IPS DF 4.7 (cell line): ENCODE results near the gene EXOC3L4.
"Not testable (repeated sequence)": the region's sequence is repeated elsewhere in the genome, so short reads cannot be mapped to it uniquely, and the experiment has no call there.

Experiments
- DNase-seq: peaks from one replicate; pipeline ENCODE4 v3.0.0-alpha.2; 2013; ENCODE audit warnings: low spot score; ENCODE audit errors: extremely low read depth

Gene EXOC3L4

DNA sequence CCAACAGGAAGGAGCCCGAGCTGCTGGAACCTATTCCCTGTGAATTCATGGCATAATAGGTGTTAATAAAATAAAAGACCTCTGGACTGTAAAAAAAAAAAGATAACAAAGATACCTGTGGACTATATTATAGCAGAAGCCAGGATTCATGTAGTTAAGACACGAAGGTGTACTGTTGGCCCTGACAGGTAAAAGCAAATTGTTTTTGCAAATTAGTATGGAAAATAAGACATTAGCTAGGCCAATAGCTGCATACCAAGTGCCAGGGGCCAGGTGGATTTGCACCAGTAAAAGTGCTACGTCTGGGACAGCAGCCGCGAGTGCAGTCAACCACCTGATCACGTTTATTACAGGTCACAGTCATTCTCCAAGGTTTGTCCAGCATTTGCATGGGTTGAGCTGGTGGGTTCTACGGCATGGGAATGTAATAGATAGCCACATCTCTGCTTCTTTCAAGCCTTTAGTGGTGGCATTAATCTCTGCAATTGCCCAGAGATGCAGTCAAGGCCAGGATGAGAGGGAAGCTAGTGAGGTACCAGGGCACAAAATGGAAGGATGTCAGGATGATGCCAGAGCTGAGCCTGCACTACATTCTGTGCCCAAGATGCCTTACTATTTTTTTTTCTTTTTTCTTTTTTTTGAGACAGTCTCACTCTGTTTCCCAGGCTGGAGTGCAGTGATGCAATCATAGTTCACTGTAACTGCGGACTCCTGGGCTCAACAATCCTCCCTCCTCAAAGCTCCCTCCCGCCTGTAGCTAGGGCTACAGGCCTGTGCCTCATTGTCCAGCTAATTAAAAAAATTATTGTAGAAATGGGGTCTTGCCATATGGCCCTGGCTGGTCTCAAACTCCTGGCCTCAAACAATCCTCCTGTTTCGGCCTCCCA, 55.1 kb downstream of the EXOC3L4 start:
- DNase-seq = no peak

DNA sequence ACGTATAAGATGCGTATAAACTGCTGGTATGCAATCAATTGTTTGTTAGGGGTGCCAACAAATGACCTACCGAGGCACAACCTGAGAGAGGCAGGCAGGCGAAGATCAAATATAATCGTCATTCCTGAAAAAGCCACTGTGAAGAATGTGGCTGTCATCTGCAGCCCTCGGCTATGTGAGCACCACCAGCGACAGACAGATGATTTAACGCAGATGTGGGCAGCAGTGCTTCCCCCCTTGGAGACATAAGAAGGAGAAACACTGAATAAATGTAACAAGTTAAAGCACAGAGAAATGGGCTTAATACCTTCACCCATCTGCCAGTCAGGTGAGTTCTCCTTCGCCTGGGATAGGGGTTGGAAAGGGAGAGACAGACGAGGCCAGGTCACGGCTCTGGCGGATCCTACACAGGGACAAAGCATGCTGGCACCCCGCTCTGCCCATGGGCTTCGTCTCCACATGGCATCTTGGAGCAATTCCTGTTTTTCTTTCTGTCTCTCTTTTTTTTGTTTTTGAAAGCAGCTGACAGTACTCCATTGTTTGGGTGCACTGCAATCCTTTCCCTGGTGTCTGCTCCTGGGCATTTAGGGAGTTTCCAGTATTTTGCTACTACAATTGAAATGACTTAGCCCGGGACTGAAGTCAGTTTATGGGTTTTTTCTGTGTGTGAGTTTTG, 56.9 kb downstream of the EXOC3L4 start:
- no peak for DNase-seq

DNA sequence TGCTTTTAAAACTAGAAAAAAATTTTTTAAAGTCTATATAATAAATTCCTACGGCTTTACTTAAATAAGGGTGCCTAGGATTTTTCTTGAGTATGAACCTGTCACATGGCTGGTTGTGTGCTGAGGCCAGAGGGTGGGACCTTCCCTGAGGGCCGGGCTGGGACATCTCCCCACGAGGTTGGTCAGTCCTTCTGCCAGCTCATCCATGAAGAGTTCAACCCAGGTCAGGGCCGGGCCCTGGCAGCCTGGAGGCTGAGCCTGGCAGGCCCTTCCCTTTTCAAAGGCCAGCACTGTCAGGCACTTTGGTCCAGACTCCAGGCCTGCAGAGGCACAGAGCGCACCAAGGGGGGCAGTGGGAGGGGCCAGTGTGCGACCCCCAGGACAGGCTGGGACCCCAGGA, 60.5 kb downstream of the EXOC3L4 start:
- no peak for DNase-seq

DNA sequence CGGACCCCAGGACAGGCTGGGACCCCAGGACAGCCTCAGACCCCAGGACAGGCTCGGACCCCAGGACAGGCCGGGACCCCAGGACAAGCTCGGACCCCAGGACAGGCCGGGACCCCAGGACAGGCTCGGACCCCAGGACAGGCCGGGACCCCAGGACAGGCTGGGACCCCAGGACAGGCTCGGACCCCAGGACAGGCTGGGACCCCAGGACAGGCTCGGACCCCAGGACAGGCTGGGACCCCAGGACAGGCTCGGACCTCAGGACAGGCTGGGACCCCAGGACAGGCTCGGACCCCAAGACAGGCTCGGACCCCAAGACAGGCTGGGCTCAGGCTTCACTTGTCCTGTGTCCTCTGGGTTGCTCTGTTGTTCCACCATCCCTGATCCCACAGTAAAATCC, 60.9 kb downstream of the EXOC3L4 start:
- not testable (repeated sequence) for DNase-seq

DNA sequence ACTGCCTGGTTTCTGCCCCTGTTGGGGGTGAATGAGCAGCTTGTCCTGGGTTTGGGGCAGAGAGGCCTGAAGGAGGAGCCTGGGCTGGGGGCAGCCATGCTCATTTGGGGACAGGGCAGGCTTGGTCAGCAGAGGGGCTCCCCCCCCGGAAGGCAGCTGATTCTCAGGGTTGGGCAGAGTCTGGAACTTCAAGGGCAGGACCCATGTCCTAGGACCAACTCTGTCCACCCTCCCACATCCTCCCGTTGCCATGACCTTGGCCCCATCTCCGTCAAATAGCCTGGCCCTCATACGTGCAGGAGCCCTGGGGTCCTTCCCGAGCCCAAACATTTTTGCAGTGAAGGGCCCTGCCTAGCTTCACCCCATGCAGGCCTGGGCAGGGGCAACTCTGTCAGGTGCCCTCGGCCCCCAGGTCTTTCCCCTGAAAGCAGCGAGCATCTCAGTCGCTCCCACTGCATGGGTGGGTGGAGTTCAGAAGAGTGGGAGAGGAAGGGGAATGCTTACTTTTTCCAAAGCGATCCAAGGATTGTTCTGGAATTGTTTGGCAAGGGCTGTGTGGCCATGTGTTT, 61.4 kb downstream of the EXOC3L4 start:
- no peak for DNase-seq

DNA sequence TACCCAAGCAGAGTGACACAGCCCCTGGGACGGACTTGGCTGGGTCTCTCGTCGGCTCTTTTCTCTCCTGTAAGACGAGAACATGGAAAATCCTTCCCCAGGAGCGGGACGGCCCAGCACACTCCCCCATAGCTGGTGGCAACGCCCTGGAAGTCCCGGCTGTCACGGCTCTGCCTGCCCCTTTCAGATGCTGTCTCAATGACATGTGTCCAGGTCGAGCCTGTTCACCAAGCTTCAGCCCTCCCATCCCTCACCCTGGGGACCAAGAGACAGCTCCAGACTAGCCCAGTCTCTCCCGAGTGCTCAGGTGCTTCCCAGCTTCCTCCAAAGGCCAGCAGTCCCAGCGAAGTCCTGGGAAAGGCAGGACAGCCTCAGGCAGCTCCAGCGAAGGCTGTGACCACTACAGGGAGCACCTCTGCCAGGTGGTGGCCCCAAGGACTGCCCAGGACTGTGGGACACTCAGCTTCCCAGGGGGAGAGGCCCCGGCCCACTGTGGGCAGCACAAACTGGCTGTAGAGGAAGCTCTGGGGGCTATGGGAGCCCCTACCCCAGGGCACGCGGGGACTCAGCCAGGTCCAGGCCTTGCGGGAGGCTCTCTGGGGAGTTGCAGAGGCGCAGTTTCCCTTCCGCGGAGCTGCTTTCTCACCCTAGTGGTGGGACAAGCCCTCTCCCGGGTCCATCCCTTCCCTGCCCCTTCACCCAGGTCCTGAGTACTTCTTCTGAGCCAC, 62.3 kb downstream of the EXOC3L4 start:
- no peak for DNase-seq

DNA sequence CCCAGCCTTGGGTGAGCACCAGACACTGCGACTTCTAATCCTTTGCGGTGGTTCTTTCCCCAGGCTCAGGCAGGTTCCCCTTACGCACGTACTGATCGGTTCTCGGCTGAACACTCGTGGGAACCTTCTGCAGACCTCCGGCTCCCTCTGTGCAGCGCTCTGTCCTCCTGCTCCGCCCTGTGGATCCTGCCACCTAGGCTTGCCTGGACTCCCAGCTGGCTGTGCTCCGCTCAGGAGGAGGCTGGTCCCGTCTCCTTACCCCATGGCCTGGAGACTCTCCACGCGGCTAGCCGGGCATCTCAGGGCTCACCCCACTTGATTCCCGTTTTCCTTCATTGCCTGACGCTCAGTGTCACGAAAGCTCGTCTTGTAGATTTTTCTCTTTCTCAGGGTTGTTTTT, 63.4 kb downstream of the EXOC3L4 start:
- no peak for DNase-seq

DNA sequence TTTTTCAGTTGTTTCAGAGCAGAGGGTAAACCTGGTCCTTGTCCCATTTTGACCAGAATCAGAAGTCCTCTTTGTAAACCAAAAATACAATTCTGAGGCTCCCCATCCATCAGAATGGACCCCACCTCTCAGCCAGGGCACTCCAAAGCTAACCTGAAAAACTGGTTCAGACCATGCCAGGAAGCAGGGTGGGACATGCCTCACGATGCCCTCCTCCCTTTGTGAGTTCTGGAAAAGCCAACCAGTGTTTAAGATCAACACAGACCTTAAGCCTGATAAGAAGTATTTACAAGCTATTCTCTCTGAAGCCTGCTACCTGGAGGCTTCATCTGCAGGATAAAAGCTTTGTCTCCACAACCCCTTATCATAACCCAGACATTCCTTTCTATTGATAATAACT, 64.2 kb downstream of the EXOC3L4 start:
- DNase-seq = no peak
